ENCODE results near the gene DCUN1D2. TPM values are rescaled to one million over a fixed set of nuclear protein-coding genes. Genes with fewer than 3 reads are reported as not detected.

DCUN1D2 gene
- total RNA-seq, 6 donors from 2014 or later, result 10.1 to 53.4 (median 26.5) TPM

GRCh38 chr13:113428871-113429607 lies 61.5 kb downstream of the DCUN1D2 start:
- no peaks in the 10 kb centered on the region for H3K36me3 ChIP-seq
- no peak overlapping the region for H3K4me3 ChIP-seq
- no peaks in the 10 kb centered on the region for H3K4me1 ChIP-seq
- 91 to 94% methylated on average over 44 of the region's 45 CpGs for WGBS, 2 donors
- TF ChIP-seq EP300 (IDR thresholded peaks at IDR 0.05) (no peak), POLR2A (IDR thresholded peaks at IDR 0.05) (no peak), POLR2AphosphoS5 (IDR thresholded peaks at IDR 0.05) (no peak), CTCF (IDR thresholded peaks at IDR 0.05) (no peak)
- no peaks in the 10 kb centered on the region for H3K9me3 ChIP-seq
- no peaks in the 10 kb centered on the region for H3K27me3 ChIP-seq
- no peak overlapping the region for H3K27ac ChIP-seq
- DNase-seq (peak in 1 of 2 donors; percentile 72), ATAC-seq (ENCODE audit: low FRiP score in 2 of 2) (no peak)

- DNase-seq, result peak in 1 of 2 donors; percentile 77
- no peak for TF ChIP-seq POLR2A (IDR thresholded peaks at IDR 0.05)
- no peaks in the 10 kb centered on the region for H3K9me3 ChIP-seq
- H3K27me3 ChIP-seq, result no peaks in the 10 kb centered on the region
- no peaks in the 10 kb centered on the region for H3K4me1 ChIP-seq
- H3K4me3 ChIP-seq, result no peak overlapping the region
- peak in 1 of 2 donors; percentile 7 for ATAC-seq (ENCODE audit: low FRiP score in 2 of 2)
- no peak overlapping the region for H3K27ac ChIP-seq
- WGBS, 2 donors, result 90 to 92% methylated on average over 2 to 16 of the region's 17 CpGs
- no peaks in the 10 kb centered on the region for H3K36me3 ChIP-seq
Observed at GRCh38 chr13:113428469-113428865, 62.0 kb downstream of the DCUN1D2 start.

GRCh38 chr13:113427562-113428468 lies 62.7 kb downstream of the DCUN1D2 start:
- H3K9me3 ChIP-seq, result no peaks in the 10 kb centered on the region
- no peaks in the 10 kb centered on the region for H3K27me3 ChIP-seq
- H3K36me3 ChIP-seq, result no peaks in the 10 kb centered on the region
- H3K4me1 ChIP-seq, result no peaks in the 10 kb centered on the region
- WGBS, 2 donors, result 79% methylated on average over 28 to 31 of the region's 31 CpGs
- DNase-seq (peak in 1 of 2 donors; percentile 60), ATAC-seq (ENCODE audit: low FRiP score in 2 of 2) (no peak)
- no peak overlapping the region for H3K27ac ChIP-seq
- TF ChIP-seq POLR2A (IDR thresholded peaks at IDR 0.05), result no peak
- no peak for TF ChIP-seq EP300 (IDR thresholded peaks at IDR 0.05)
- no peak for TF ChIP-seq CTCF (IDR thresholded peaks at IDR 0.05)
- no peak for TF ChIP-seq POLR2AphosphoS5 (IDR thresholded peaks at IDR 0.05)
- no peak overlapping the region for H3K4me3 ChIP-seq

GRCh38 chr13:113426591-113426986 lies 63.9 kb downstream of the DCUN1D2 start:
- Histone ChIP-seq H3K9me3 (no peaks in the 10 kb centered on the region), H3K27me3 (no peaks in the 10 kb centered on the region), H3K27ac (no peak overlapping the region), H3K36me3 (no peaks in the 10 kb centered on the region), H3K4me1 (no peaks in the 10 kb centered on the region), H3K4me3 (no peak overlapping the region)
- ATAC-seq (ENCODE audit: low FRiP score in 2 of 2) (no peak), DNase-seq (no peak)
- TF ChIP-seq POLR2A (IDR thresholded peaks at IDR 0.05), result no peak
- TF ChIP-seq CTCF (IDR thresholded peaks at IDR 0.05), result no peak
- TF ChIP-seq POLR2AphosphoS5 (IDR thresholded peaks at IDR 0.05), result no peak
- no peak for TF ChIP-seq EP300 (IDR thresholded peaks at IDR 0.05)
- 94 to 95% methylated on average over 15 of the region's 15 CpGs for WGBS, 2 donors

- ATAC-seq (ENCODE audit: low FRiP score in 2 of 2), result no peak
- H3K4me3 ChIP-seq, result no peak overlapping the region
- H3K9me3 ChIP-seq, result no peaks in the 10 kb centered on the region
- H3K27ac ChIP-seq, result no peak overlapping the region
- no peak for TF ChIP-seq CTCF (IDR thresholded peaks at IDR 0.05)
- TF ChIP-seq POLR2A (IDR thresholded peaks at IDR 0.05), result no peak
- no peak for TF ChIP-seq POLR2AphosphoS5 (IDR thresholded peaks at IDR 0.05)
- no peak for TF ChIP-seq EP300 (IDR thresholded peaks at IDR 0.05)
- no peaks in the 10 kb centered on the region for H3K4me1 ChIP-seq
- H3K27me3 ChIP-seq, result no peaks in the 10 kb centered on the region
- DNase-seq, result peak in 1 of 2 donors; percentile 69
- no peaks in the 10 kb centered on the region for H3K36me3 ChIP-seq
- 94 to 97% methylated on average over 6 to 17 of the region's 22 CpGs for WGBS, 2 donors
Observed at GRCh38 chr13:113425941-113426590, 64.4 kb downstream of the DCUN1D2 start.

Data from upper lobe of left lung (tissue), 6 donors.